H1 (cell line): Measurements from ENCODE around the gene COL8A1. TPM values are rescaled to one million over a fixed set of nuclear protein-coding genes. Genes with fewer than 3 reads are reported as not detected.

Source experiments
- CTCF ChIA-PET: fragments of 300-600 bp; sonication (Branson Sonifier 250); formaldehyde crosslinking; loops from one replicate; lab custom pipeline; 2021; ENCODE audit not compliant: partially characterized antibody; lab: Charles Lee
- POLR2A ChIA-PET: fragments of 300-600 bp; sonication (Branson Sonifier 250); formaldehyde crosslinking; loops from one replicate; lab custom pipeline; 2021; ENCODE audit warnings: inconsistent platforms; ENCODE audit not compliant: partially characterized antibody; lab: Charles Lee
- DNase-seq, 2 experiments: peaks; one replicate each; pipeline versions ENCODE4 v3.0.0 to v3.0.0-alpha.2; 2010 to 2022; ENCODE audit warnings: low spot score in 2 of 2, low read depth in 1 of 2, mixed read lengths in 1 of 2
- FAIRE-seq: peaks from 2 replicates; lab custom pipeline; 2011; peaks lifted over from hg19 to GRCh38; lab: Jason Lieb, UNC
- H2AFZ ChIP-seq: 2 replicates; pipeline ENCODE4 v1.8.1; 2012; ENCODE audit warnings: low read length, inconsistent platforms
- H2AK5ac ChIP-seq: 2 replicates; pipeline ENCODE4 v1.6.1; 2013; ENCODE audit warnings: low read depth, low read length
- H2BK120ac ChIP-seq: replicated peaks from 2 replicates; pipeline ENCODE3; 2013; ENCODE audit warnings: low read depth, low read length, inconsistent platforms
- H2BK12ac ChIP-seq: 2 replicates; pipeline ENCODE4 v1.6.1; 2013; ENCODE audit warnings: low read depth, low read length
- H2BK15ac ChIP-seq: 2 replicates; pipeline ENCODE4 v1.6.1; 2013; ENCODE audit warnings: low read length
- H2BK20ac ChIP-seq: 2 replicates; pipeline ENCODE4 v1.6.1; 2013; ENCODE audit warnings: low read length
- H2BK5ac ChIP-seq: 2 replicates; pipeline ENCODE4 v1.6.1; 2013; ENCODE audit warnings: low read depth, low read length
- H3K14ac ChIP-seq: 2 replicates; pipeline ENCODE4 v1.6.1; 2013; ENCODE audit warnings: inconsistent platforms; ENCODE audit not compliant: insufficient read length
- H3K18ac ChIP-seq: 2 replicates; pipeline ENCODE4 v1.6.1; 2013; ENCODE audit warnings: low read length; ENCODE audit errors: extremely low read depth
- H3K23ac ChIP-seq: 2 replicates; pipeline ENCODE4 v1.6.1; 2013; ENCODE audit warnings: inconsistent platforms; ENCODE audit not compliant: insufficient read length
- H3K23me2 ChIP-seq: 2 replicates; pipeline ENCODE4 v1.6.1; 2013; ENCODE audit warnings: low read depth, low read length
- H3K27ac ChIP-seq: 2 replicates; pipeline ENCODE4 v1.6.1; 2011; ENCODE audit warnings: low read depth, low read length, inconsistent platforms
- H3K27me3 ChIP-seq, 4 experiments: replicated peaks in 1 of 4; 1 replicate in 1 of 4; 2 replicates in 3 of 4; pipeline versions ENCODE4 v1.6.1 to v1.8.1; 2011 to 2013; ENCODE audit warnings: low read length in 3 of 4, mild to moderate bottlenecking in 3 of 4, inconsistent platforms in 2 of 4, mixed read lengths in 2 of 4, moderate library complexity in 1 of 4; ENCODE audit not compliant: control insufficient read depth in 3 of 4, insufficient read depth in 3 of 4; ENCODE audit errors: extremely low read depth in 1 of 4
- H3K36me3 ChIP-seq, 4 experiments: 2 replicates each; pipeline versions ENCODE4 v1.6.1 to v1.8.1; 2011 to 2013; ENCODE audit warnings: mild to moderate bottlenecking in 4 of 4, low read length in 3 of 4, moderate library complexity in 2 of 4, control low read depth in 1 of 4, inconsistent platforms in 1 of 4; ENCODE audit not compliant: insufficient read depth in 4 of 4, control insufficient read depth in 2 of 4
- H3K4ac ChIP-seq: replicated peaks from 2 replicates; pipeline ENCODE3; 2013; ENCODE audit warnings: low read length, low read depth, mixed read lengths, inconsistent platforms; ENCODE audit not compliant: insufficient read length
- H3K4me1 ChIP-seq, 4 experiments: replicated peaks in 1 of 4; 1 replicate in 1 of 4; 2 replicates in 3 of 4; pipeline versions ENCODE4 v1.6.1 to v1.8.1; 2011 to 2013; ENCODE audit warnings: low read length in 3 of 4, inconsistent platforms in 2 of 4, mixed read lengths in 1 of 4; ENCODE audit not compliant: insufficient read depth in 4 of 4, control insufficient read depth in 3 of 4
- H3K4me2 ChIP-seq, 2 experiments: 2 replicates each; pipeline versions ENCODE4 v1.6.1 to v1.8.1; 2011 to 2013; ENCODE audit warnings: low read depth in 2 of 2, low read length in 2 of 2, control low read depth in 1 of 2, inconsistent platforms in 1 of 2, mild to moderate bottlenecking in 1 of 2; ENCODE audit not compliant: insufficient read depth in 1 of 2
- H3K4me3 ChIP-seq, 4 experiments: fragments of 200-600, 300-600 bp in 1 of 4; sonication (generic), shearing (Covaris generic), sonication (Bioruptor Twin) in 1 of 4; 2 replicates each; pipeline versions ENCODE4 v1.5.1 to v1.8.1; 2011 to 2016; ENCODE audit warnings: low read length in 4 of 4, low read depth in 3 of 4, control low read depth in 2 of 4, inconsistent platforms in 2 of 4, mild to moderate bottlenecking in 2 of 4, mixed read lengths in 1 of 4, moderate library complexity in 1 of 4; ENCODE audit not compliant: insufficient read depth in 2 of 4; ENCODE audit errors: extremely low read depth in 1 of 4
- H3K56ac ChIP-seq: replicated peaks from 2 replicates; pipeline ENCODE3; 2013; ENCODE audit warnings: low read depth, mild to moderate bottlenecking, mixed read lengths, low read length, inconsistent platforms; ENCODE audit not compliant: insufficient read length
- H3K79me1 ChIP-seq: 2 replicates; pipeline ENCODE4 v1.6.1; 2013; ENCODE audit warnings: low read depth, low read length, control low read depth
- H3K79me2 ChIP-seq, 2 experiments: 2 replicates each; pipeline versions ENCODE4 v1.6.1 to v1.8.1; 2012 to 2013; ENCODE audit warnings: low read length in 2 of 2, mild to moderate bottlenecking in 2 of 2, inconsistent platforms in 1 of 2; ENCODE audit not compliant: insufficient read depth in 2 of 2, control insufficient read depth in 1 of 2
- H3K9ac ChIP-seq, 4 experiments: replicated peaks in 1 of 4; 1 replicate in 1 of 4; 2 replicates in 3 of 4; pipeline versions ENCODE4 v1.6.1 to v1.8.1; 2011 to 2013; ENCODE audit warnings: low read depth in 3 of 4, low read length in 3 of 4, control low read depth in 2 of 4, mild to moderate bottlenecking in 2 of 4, moderate library complexity in 2 of 4, inconsistent platforms in 1 of 4; ENCODE audit errors: extremely low read depth in 1 of 4
- H3K9me3 ChIP-seq, 2 experiments: 2 replicates each; pipeline versions ENCODE4 v1.6.1 to v1.8.1; 2012 to 2013; ENCODE audit warnings: mild to moderate bottlenecking in 2 of 2, moderate library complexity in 2 of 2, control low read depth in 1 of 2, inconsistent platforms in 1 of 2, low read depth in 1 of 2, low read length in 1 of 2, mixed read lengths in 1 of 2; ENCODE audit not compliant: insufficient read depth in 2 of 2
- H4K20me1 ChIP-seq, 2 experiments: replicated peaks in 1 of 2; 2 replicates each; pipeline versions ENCODE3 to v1.8.1; 2011 to 2013; ENCODE audit warnings: inconsistent platforms in 2 of 2, low read length in 2 of 2, mild to moderate bottlenecking in 1 of 2; ENCODE audit not compliant: insufficient read depth in 2 of 2, control insufficient read depth in 1 of 2
- H4K5ac ChIP-seq: 2 replicates; pipeline ENCODE4 v1.6.1; 2013; ENCODE audit warnings: low read length, low read depth, mixed read lengths, inconsistent platforms; ENCODE audit not compliant: insufficient read length
- H4K8ac ChIP-seq: 2 replicates; pipeline ENCODE4 v1.8.0; 2013; ENCODE audit warnings: mild to moderate bottlenecking, moderate library complexity, low read length, inconsistent platforms; ENCODE audit not compliant: insufficient read depth; ENCODE audit errors: extremely low read depth
- H4K91ac ChIP-seq: replicated peaks from 2 replicates; pipeline ENCODE3; 2013; ENCODE audit warnings: low read length, mixed read lengths, inconsistent platforms; ENCODE audit not compliant: insufficient read length
- CBX8 ChIP-seq: fragments of 300-800, 300-1000 bp; sonication (generic); IDR thresholded peaks from 2 replicates; pipeline ENCODE4 v1.7.1; 2016; ENCODE audit warnings: low read depth, low read length, borderline replicate concordance
- EP300 ChIP-seq, 2 experiments: IDR thresholded peaks; 1 replicate in 1 of 2; 2 replicates in 1 of 2; pipeline ENCODE4 v1.6.1; 2011 to 2012; ENCODE audit warnings: low read depth in 2 of 2, low read length in 2 of 2, mild to moderate bottlenecking in 2 of 2, borderline replicate concordance in 1 of 2, inconsistent platforms in 1 of 2, moderate library complexity in 1 of 2
- JUND ChIP-seq: IDR thresholded peaks from 2 replicates; pipeline ENCODE4 v1.6.1; 2011; ENCODE audit warnings: mild to moderate bottlenecking, improper control_type of control experiment, low read length
- POLR2A ChIP-seq, 2 experiments: IDR thresholded peaks; 1 replicate in 1 of 2; 2 replicates in 1 of 2; pipeline ENCODE4 v1.6.1; 2011; ENCODE audit warnings: low read depth in 2 of 2, low read length in 2 of 2, mild to moderate bottlenecking in 2 of 2; ENCODE audit errors: control extremely low read depth in 1 of 2
- RNF2 ChIP-seq: fragments of 200-900, 300-1000 bp; sonication (generic); IDR thresholded peaks from 2 replicates; pipeline ENCODE4 v1.7.1; 2016; ENCODE audit warnings: borderline replicate concordance, low read depth, mild to moderate bottlenecking, antibody characterized with exemption, low read length; ENCODE audit not compliant: poor library complexity, severe bottlenecking; ENCODE audit errors: missing control alignments
- SP2 ChIP-seq: IDR thresholded peaks from 2 replicates; pipeline ENCODE4 v1.6.1; 2012; ENCODE audit warnings: mild to moderate bottlenecking, low read length, inconsistent platforms
- TAF7 ChIP-seq: optimal IDR thresholded peaks from 2 replicates; pipeline ENCODE3; 2011; ENCODE audit warnings: low read depth, mild to moderate bottlenecking, inconsistent platforms, low read length, moderate library complexity, borderline replicate concordance
- WGBS, 2 experiments: shearing (Covaris generic) in 1 of 2; methylation state at CpG; one replicate each; pipeline versions ENCODE4 v1.1.6 to v1.1.7; 2013 to 2015; ENCODE audit warnings: low lambda C conversion rate in 2 of 2, mixed read lengths in 2 of 2, inconsistent platforms in 1 of 2, low coverage in 1 of 2, missing lambda C conversion rate in 1 of 2; ENCODE audit not compliant: insufficient replicate concordance in 2 of 2, insufficient coverage in 1 of 2, insufficient read length in 1 of 2; ENCODE audit errors: extremely low coverage in 1 of 2, missing lambda C conversion rate in 1 of 2; 5-methylcytosine and 5-hydroxymethylcytosine counted together
- polyA plus RNA-seq, 7 experiments: library from polyadenylated mRNA; depleted of rRNA in 3 of 7; stranded (reverse) in 5 of 7; unstranded in 2 of 7; fragments of >200 nt in 5 of 7; fragments of 200-250 nt in 2 of 7; gene quantifications; 1 replicate in 5 of 7; 2 replicates in 1 of 7; 4 replicates in 1 of 7; pipeline versions ENCODE4 v1.2.1 to v1.2.3, GENCODE V29; 2011 to 2013; ENCODE audit warnings: missing spikeins in 2 of 7, mixed read lengths in 2 of 7
- total RNA-seq: library from RNA; stranded (reverse); fragmentation: NEBNext Ultra II Directional; extraction: Animal tissue kit (Norgen Biotek cat#: 25700); gene quantifications from 2 replicates; pipeline ENCODE4 v1.2.1, GENCODE V29; 2021
- TF ChIP-seq, protein P1 (sequence below), 3 experiments: IDR thresholded peaks; 1 replicate in 2 of 3; 2 replicates in 1 of 3; pipeline versions ENCODE4 v1.5.1 to v1.6.1; 2011; ENCODE audit warnings: low read length in 3 of 3, mild to moderate bottlenecking in 3 of 3, inconsistent platforms in 2 of 3, low read depth in 1 of 3, moderate library complexity in 1 of 3; ENCODE audit not compliant: insufficient read depth in 1 of 3; ENCODE audit errors: control extremely low read depth in 1 of 3
- TF ChIP-seq, protein P2 (sequence below): IDR thresholded peaks from 2 replicates; pipeline ENCODE4 v1.6.1; 2012; ENCODE audit warnings: inconsistent platforms

COL8A1 gene
- total and polyA plus RNA-seq, 2 of the 8 experiments (the other 6 are each of a cell fraction or from before 2014, with no cell fraction given): 0.21 to 1.2 TPM

DNA sequence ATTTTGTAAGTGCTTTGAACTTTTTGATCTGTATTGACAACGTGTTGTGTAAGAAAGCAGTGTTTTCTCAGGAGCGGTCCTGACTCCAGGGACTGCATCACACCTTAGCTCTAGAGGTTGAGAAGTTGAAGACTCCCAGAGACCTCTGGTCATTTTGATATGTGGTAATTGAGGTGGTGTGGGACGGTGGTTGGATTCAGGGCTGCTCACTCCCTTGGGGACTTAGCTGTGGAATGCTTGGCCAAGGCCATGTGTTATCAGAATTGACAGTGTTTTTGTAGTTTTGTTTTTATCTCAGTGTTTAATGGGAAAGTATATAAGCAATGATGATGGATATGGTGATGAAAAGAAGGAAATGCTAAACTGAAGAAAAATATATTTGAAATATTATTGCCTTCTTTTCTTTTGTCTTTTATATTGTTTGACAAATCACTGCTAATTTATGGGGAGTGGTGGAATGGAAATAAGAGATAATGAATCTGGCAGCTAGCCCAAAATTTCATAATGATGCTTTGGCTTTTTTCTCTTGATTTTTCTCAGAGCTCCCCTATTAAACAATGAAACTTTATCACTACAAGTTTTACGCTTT, 195.3 kb downstream of the COL8A1 start:
- H3K9me3 ChIP-seq: no peaks in the 10 kb centered on the region
- H3K4me2 ChIP-seq: no peak overlapping the region
- no peak overlapping the region for H3K18ac ChIP-seq
- no peak overlapping the region for H3K27ac ChIP-seq
- H3K79me2 ChIP-seq: peaks cover 0 to 43% of the 10 kb centered on the region in 2 experiments; a peak in 3 of 4 replicates
- H3K23ac ChIP-seq: no peak overlapping the region
- no peak overlapping the region for H3K14ac ChIP-seq
- no peak overlapping the region for H3K4ac ChIP-seq
- no peaks in the 10 kb centered on the region; the same call in 1 of the 2 replicates for H3K23me2 ChIP-seq
- H4K20me1 ChIP-seq: peaks cover 0 to 4% of the 10 kb centered on the region in 2 experiments
- no peak overlapping the region for H2BK5ac ChIP-seq
- H2AK5ac ChIP-seq: no peak overlapping the region
- no peak overlapping the region for H3K56ac ChIP-seq
- H2BK20ac ChIP-seq: no peak overlapping the region
- H3K79me1 ChIP-seq: peaks cover 8% of the 10 kb centered on the region
- no peak overlapping the region for H2AFZ ChIP-seq
- WGBS, 2 experiments: 85% methylated on average over 4 of the region's 4 CpGs; no CpG with 5 or more reads in 1 of the 2 experiments
- no peak overlapping the region for H2BK12ac ChIP-seq
- CTCF ChIA-PET: interaction anchor here (0.9 to 3.2 kb wide), 8 partner anchors 7 to 443 kb away, joined by 3 to 18 read pairs (median 6); no protein-coding TSS in a partner anchor
- H4K91ac ChIP-seq: no peak overlapping the region
- no peaks in the 10 kb centered on the region for H3K27me3 ChIP-seq
- H2BK15ac ChIP-seq: no peak overlapping the region
- no peak overlapping the region for H4K8ac ChIP-seq
- FAIRE-seq (no peak), DNase-seq (no peak)
- POLR2A ChIA-PET: interaction anchor here (0.6 kb wide), 1 partner anchor 110 kb away, joined by 4 read pairs; no protein-coding TSS in a partner anchor
- no peak overlapping the region for H3K9ac ChIP-seq
- peaks cover 0 to 5% (median 2%) of the 10 kb centered on the region in 4 experiments; a peak in 4 of 7 replicates for H3K4me1 ChIP-seq
- no peak overlapping the region for H2BK120ac ChIP-seq
- no peaks in the 10 kb centered on the region for H3K36me3 ChIP-seq
- no peak overlapping the region for H3K4me3 ChIP-seq
- H4K5ac ChIP-seq: no peak overlapping the region
- TF ChIP-seq TAF7 (no peak), SP2 (no peak), JUND (no peak), CBX8 (no peak), RNF2 (no peak), POLR2A (IDR thresholded peaks at IDR 0.05; ENCODE audit: control extremely low read depth in 1 of 2, low read depth in 2 of 2, low read length in 2 of 2) (no peak), EP300 (IDR thresholded peaks at IDR 0.05; ENCODE audit: borderline replicate concordance in 1 of 2, low read depth in 2 of 2, low read length in 2 of 2) (no peak)
- TF ChIP-seq, protein P1, sequence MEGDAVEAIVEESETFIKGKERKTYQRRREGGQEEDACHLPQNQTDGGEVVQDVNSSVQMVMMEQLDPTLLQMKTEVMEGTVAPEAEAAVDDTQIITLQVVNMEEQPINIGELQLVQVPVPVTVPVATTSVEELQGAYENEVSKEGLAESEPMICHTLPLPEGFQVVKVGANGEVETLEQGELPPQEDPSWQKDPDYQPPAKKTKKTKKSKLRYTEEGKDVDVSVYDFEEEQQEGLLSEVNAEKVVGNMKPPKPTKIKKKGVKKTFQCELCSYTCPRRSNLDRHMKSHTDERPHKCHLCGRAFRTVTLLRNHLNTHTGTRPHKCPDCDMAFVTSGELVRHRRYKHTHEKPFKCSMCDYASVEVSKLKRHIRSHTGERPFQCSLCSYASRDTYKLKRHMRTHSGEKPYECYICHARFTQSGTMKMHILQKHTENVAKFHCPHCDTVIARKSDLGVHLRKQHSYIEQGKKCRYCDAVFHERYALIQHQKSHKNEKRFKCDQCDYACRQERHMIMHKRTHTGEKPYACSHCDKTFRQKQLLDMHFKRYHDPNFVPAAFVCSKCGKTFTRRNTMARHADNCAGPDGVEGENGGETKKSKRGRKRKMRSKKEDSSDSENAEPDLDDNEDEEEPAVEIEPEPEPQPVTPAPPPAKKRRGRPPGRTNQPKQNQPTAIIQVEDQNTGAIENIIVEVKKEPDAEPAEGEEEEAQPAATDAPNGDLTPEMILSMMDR (IDR thresholded peaks at IDR 0.05; ENCODE audit: control extremely low read depth in 1 of 3, insufficient read depth in 1 of 3, low read depth in 1 of 3, low read length in 3 of 3): no peak
- TF ChIP-seq, protein P2, sequence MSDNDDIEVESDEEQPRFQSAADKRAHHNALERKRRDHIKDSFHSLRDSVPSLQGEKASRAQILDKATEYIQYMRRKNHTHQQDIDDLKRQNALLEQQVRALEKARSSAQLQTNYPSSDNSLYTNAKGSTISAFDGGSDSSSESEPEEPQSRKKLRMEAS: no peak
